Fibroblast of lung (primary cell): ENCODE results near the gene CTNND2. TPM values are rescaled to one million over a fixed set of nuclear protein-coding genes. Genes with fewer than 3 reads are reported as not detected.

Experiments
- DNase-seq, 2 donors: peaks; one replicate each; pipeline versions ENCODE4 v3.0.0 to v3.0.0-alpha.2; 2010; ENCODE audit warnings: low read depth in 2 of 2
- H2AFZ ChIP-seq: 2 replicates; pipeline ENCODE4 v1.5.1; 2012; ENCODE audit warnings: low read length, control low read depth, inconsistent platforms
- H3K27ac ChIP-seq: 2 replicates; pipeline ENCODE4 v1.5.1; 2011; ENCODE audit warnings: low read length, control low read depth; ENCODE audit not compliant: insufficient read depth
- H3K27me3 ChIP-seq: 2 replicates; pipeline ENCODE4 v1.5.1; 2011; ENCODE audit warnings: mild to moderate bottlenecking, low read length; ENCODE audit not compliant: control insufficient read depth, insufficient read depth
- H3K36me3 ChIP-seq: 2 replicates; pipeline ENCODE4 v1.5.1; 2011; ENCODE audit warnings: low read length; ENCODE audit not compliant: control insufficient read depth, insufficient read depth
- H3K4me1 ChIP-seq: 2 replicates; pipeline ENCODE4 v1.5.1; 2011; ENCODE audit warnings: low read length; ENCODE audit not compliant: control insufficient read depth, insufficient read depth; ENCODE audit errors: extremely low read depth
- H3K4me2 ChIP-seq: 2 replicates; pipeline ENCODE4 v1.5.1; 2011; ENCODE audit warnings: low read length, control low read depth; ENCODE audit not compliant: insufficient read depth; ENCODE audit errors: extremely low read depth
- H3K4me3 ChIP-seq, 4 experiments: fragments of 200-600 bp in 1 of 4; sonication (generic) in 1 of 4; replicated peaks in 1 of 4; 2 replicates each; pipeline ENCODE4 v1.5.1; 2011 to 2016; ENCODE audit warnings: low read length in 4 of 4, low read depth in 3 of 4, mild to moderate bottlenecking in 3 of 4, control low read depth in 2 of 4, inconsistent platforms in 1 of 4, mixed read lengths in 1 of 4; ENCODE audit not compliant: insufficient read depth in 1 of 4; ENCODE audit errors: control extremely low read depth in 1 of 4
- H3K79me2 ChIP-seq: 2 replicates; pipeline ENCODE4 v1.5.1; 2012; ENCODE audit warnings: mild to moderate bottlenecking, low read length, inconsistent platforms; ENCODE audit not compliant: control insufficient read depth, insufficient read depth
- H3K9ac ChIP-seq: 2 replicates; pipeline ENCODE4 v1.5.1; 2011; ENCODE audit warnings: mild to moderate bottlenecking, low read length, control low read depth; ENCODE audit not compliant: insufficient read depth
- H3K9me3 ChIP-seq: 2 replicates; pipeline ENCODE4 v1.5.1; 2012; ENCODE audit warnings: low read depth, low read length; ENCODE audit not compliant: control insufficient read depth, insufficient read depth
- H4K20me1 ChIP-seq: 2 replicates; pipeline ENCODE4 v1.5.1; 2011; ENCODE audit warnings: low read length; ENCODE audit not compliant: control insufficient read depth, insufficient read depth; ENCODE audit errors: extremely low read depth
- CTCF ChIP-seq, 2 donors: IDR thresholded peaks in 1 of 2; conservative IDR thresholded peaks in 1 of 2; 1 replicate in 1 of 2; 2 replicates in 1 of 2; pipeline ENCODE4 v1.5.1; 2011 to 2012; ENCODE audit warnings: low read length in 2 of 2, control low read depth in 1 of 2, inconsistent platforms in 1 of 2, low read depth in 1 of 2, mild to moderate bottlenecking in 1 of 2
- EZH2 ChIP-seq: IDR thresholded peaks from 2 replicates; pipeline ENCODE4 v1.5.1; 2012; ENCODE audit warnings: low read length, control low read depth, mild to moderate bottlenecking; ENCODE audit errors: missing control alignments
- polyA plus RNA-seq, 2 donors: library from polyadenylated mRNA; depleted of rRNA in 1 of 2; stranded (reverse) in 1 of 2; unstranded in 1 of 2; fragments of >200 nt; gene quantifications; 2 replicates each; pipeline ENCODE4 v1.2.1, GENCODE V29; 2011 to 2012; ENCODE audit warnings: missing spikeins in 1 of 2
- total RNA-seq: library from RNA; depleted of rRNA; stranded (reverse); fragments of >200 nt; gene quantifications from 2 replicates; pipeline ENCODE4 v1.2.1, GENCODE V29; 2014

Gene CTNND2
- total and polyA plus RNA-seq, 2 donors (not counting 1 experiment from before 2014, with no cell fraction given): not detected

DNA sequence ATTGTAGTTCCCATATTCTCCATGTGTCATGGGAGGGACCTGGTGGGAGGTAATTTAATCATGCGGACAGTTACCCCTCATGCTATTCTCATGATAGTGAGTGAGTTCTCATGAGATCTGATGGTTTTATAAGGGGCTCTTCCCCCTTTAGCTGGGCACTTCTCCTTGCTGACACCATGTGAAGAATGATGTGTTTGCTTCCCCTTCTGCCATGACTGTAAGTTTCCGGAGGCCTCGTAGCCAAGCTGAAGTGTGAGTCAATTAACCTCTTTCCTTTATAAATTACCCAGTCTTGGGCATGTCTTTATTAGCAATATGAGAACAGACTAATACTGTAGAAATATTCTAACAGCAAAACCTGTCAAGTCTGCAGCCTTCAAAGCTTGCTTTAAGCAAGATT, 293.2 kb downstream of the CTNND2 start:
- DNase-seq: no peak
- no peak overlapping the region for H3K9ac ChIP-seq
- no peak overlapping the region for H2AFZ ChIP-seq
- no peaks in the 10 kb centered on the region for H3K79me2 ChIP-seq
- H3K36me3 ChIP-seq: no peaks in the 10 kb centered on the region
- H3K27me3 ChIP-seq: no peaks in the 10 kb centered on the region
- no peaks in the 10 kb centered on the region for H3K9me3 ChIP-seq
- no peak overlapping the region for H3K4me2 ChIP-seq
- no peak overlapping the region for H3K4me3 ChIP-seq
- H3K4me1 ChIP-seq: no peaks in the 10 kb centered on the region
- no peak overlapping the region for H3K27ac ChIP-seq
- no peaks in the 10 kb centered on the region for H4K20me1 ChIP-seq
- TF ChIP-seq CTCF (conservative IDR thresholded peaks at IDR 0.05 in 1 of 2, IDR thresholded peaks at IDR 0.05 in 1 of 2; ENCODE audit: low read depth in 1 of 2, low read length in 2 of 2) (no peak), EZH2 (no peak)

DNA sequence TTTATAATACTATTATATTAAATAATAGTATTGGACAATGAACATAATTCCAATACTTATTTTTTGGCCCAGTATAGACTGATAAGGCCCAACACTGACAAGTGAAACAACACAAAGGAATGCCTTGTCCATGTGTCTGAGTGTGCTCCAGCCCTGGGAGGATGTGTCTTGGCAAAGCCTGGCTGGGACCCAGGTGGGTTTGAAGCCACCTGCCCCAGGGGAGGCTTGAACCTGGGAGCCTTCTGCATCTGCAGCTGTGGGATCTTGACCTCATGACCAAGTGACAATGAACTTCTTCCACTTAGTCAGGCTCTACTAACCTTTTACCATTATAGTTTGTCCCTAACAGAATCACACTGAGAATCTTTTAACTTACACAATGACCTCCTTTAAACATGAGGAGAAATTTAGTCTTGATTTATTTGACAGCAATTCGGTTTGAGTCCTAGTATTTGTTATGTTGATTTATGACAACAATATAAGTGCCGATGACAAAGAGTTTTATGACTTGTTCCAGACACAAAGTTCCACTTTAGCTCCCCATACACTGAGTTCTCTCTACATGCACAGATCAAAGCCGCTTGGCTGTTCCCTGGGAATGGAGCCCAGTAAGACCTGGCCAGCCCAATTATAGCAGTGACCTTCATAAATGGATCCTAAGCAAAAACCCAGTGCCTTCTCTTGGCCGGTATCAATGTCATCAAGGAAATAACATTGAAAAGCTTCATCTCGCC, 294.5 kb downstream of the CTNND2 start:
- Histone ChIP-seq H3K36me3 (no peaks in the 10 kb centered on the region), H3K4me1 (no peaks in the 10 kb centered on the region), H3K79me2 (no peaks in the 10 kb centered on the region), H3K9ac (no peak overlapping the region), H3K27me3 (no peaks in the 10 kb centered on the region), H3K4me2 (no peak overlapping the region), H3K27ac (no peak overlapping the region), H3K4me3 (no peak overlapping the region), H4K20me1 (no peaks in the 10 kb centered on the region), H2AFZ (no peak overlapping the region), H3K9me3 (no peaks in the 10 kb centered on the region)
- DNase-seq: no peak
- TF ChIP-seq CTCF (conservative IDR thresholded peaks at IDR 0.05 in 1 of 2, IDR thresholded peaks at IDR 0.05 in 1 of 2; ENCODE audit: low read depth in 1 of 2, low read length in 2 of 2) (no peak), EZH2 (no peak)

DNA sequence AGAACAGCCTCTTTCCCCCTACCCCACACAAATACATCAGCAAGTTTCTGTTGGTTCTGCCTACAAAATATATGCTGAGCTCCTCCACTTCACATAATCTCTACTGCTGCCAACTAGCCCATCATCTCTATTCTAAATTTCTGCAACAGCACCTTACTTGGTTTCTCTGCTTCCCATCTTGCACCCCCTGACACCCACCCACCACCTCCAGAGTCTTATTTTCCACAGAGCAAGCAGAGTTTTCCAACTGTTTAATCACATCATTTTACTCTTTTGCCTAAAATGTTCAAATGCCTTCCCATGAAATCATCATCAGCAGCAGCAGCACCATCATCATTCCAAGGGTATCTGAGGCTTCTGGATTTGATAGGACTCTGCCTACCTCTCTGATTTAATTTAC, 295.7 kb downstream of the CTNND2 start:
- Histone ChIP-seq H3K27ac (no peak overlapping the region), H3K4me1 (no peaks in the 10 kb centered on the region), H3K4me2 (no peak overlapping the region), H3K9ac (no peak overlapping the region), H3K27me3 (no peaks in the 10 kb centered on the region), H3K36me3 (no peaks in the 10 kb centered on the region), H4K20me1 (no peaks in the 10 kb centered on the region), H3K4me3 (no peak overlapping the region), H3K9me3 (no peaks in the 10 kb centered on the region), H2AFZ (no peak overlapping the region), H3K79me2 (no peaks in the 10 kb centered on the region)
- no peak for DNase-seq
- TF ChIP-seq CTCF (conservative IDR thresholded peaks at IDR 0.05 in 1 of 2, IDR thresholded peaks at IDR 0.05 in 1 of 2; ENCODE audit: low read depth in 1 of 2, low read length in 2 of 2) (no peak), EZH2 (no peak)
